GM18508 (cell line): ENCODE measurements around the gene KLHDC7B.
"Not testable (repeated sequence)": the region's sequence is repeated elsewhere in the genome, so short reads cannot be mapped to it uniquely, and the experiment has no call there.

Experiments
- ATAC-seq: cut with Tn5 transposase; IDR thresholded peaks from one replicate; pipeline ENCODE4 v1.9.1; 2021; ENCODE audit warnings: moderate number of reproducible peaks; ENCODE audit not compliant: insufficient read depth, unreplicated experiment

Gene KLHDC7B

DNA sequence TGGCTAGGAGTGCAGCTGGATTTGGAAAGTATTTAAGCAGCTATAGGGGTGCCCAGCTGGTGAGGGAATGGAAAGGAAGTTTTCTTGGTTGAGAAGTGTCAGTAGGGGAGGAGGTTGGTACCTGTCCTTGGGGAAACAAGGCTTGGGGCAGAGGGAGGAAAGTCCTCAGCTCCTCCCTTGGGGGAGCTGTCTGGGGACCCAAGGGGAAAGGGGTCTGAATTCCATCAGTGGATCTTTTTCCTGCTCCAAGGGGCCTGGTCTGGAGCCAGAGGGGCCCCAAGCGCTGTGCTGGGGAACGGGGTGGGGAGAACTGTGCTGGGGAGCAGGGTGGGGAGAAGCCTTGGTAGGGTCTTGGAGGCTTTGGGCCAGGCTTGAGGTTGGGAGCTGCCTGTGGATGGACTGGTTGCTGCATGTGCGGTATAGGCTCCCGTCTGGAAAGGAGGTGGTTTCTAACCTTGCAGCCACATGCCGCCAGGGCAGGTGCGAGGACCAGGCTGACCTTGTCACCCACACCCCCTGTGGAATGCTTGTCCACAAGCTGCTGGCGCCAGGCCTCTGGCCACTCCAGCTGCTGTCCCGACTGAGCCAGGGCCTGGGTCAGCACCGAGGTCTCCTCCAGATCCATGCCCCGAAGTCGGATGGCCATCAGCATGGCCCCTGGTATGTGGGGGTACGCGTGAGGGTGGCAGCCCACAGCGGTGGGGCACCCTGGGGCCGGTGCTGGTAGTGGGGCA lies 16.9 kb upstream of the KLHDC7B start:
- no peak for ATAC-seq

DNA sequence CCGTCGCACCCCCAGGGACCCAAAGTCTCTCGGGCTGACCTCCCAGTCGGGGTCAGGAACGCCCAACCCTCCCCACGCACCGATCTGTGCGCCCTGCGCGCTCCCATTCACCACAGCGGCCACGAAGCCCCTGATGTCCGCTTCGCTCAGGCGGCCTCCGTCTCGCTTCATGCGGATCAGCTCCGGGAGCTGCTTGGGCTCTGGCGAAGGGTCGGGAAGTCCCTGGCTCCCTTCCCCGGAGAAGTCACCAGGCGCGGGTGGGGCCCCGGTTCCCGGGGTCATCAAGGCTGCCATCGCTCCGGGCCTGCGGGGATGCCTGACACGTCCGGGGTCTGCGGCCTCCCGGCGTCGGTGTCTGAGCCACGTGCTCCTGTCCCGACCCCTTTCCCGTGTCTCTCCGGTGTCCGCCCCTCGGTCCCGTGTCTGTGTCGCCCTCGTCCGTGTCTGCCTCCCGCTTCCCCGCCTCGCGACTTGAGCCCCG lies 16.2 kb upstream of the KLHDC7B start:
- ATAC-seq, result no peak

DNA sequence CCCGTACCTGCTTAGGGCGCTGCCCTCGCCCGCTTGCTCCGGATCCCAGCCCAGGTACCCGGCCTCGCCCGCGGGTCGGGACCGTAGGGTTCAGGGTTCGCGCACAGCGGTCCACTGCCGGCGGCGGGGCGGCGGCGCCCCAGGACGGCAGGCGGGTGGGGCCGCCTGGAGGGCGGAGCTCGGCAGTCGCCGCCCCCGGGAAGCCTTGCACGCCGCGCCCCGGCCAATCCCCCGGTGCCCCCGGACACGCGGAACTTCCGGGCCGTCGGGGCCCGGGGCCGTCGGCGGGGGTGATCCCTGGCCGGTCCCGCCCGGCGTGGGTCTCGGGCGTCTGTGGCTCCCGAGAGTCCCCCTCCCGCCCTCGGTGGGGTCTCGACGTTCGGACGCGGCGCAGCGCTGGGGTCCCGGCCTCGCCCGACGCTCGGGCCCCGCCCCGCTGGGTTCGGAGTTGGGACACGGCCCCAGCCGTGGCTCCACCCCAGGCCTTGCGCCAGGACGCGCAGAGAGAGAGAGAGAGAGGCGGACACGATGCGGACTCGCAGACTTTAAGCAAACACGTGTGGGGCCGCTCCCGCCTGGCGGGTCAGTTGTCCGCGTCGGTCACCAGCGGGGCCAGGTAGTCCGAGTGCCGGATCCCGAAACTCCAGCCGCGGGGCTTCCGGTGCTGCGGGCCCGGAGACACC lies 15.7 kb upstream of the KLHDC7B start, which contains the start of gene TYMP:
TYMP (minus strand) TSS at position 116 of the 683 bp plus-strand sequence. CDS start 303 bp downstream, outside the sequence.
- ATAC-seq, result no peak

DNA sequence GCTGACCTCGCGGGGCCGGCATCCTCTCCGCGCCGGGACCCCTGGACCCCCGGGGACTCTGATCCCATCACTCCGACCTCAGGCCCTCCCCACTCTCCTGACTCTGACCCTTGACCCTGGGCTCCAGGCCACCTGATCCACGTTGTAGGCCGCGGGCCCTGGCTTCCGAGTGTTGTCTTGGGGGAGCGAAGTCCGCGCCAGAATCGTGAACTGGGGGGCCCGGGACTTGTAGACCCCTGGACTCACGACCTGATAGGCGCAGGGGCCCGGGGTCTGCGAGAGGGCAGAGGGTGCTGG lies 15.2 kb upstream of the KLHDC7B start:
- ATAC-seq, result no peak

DNA sequence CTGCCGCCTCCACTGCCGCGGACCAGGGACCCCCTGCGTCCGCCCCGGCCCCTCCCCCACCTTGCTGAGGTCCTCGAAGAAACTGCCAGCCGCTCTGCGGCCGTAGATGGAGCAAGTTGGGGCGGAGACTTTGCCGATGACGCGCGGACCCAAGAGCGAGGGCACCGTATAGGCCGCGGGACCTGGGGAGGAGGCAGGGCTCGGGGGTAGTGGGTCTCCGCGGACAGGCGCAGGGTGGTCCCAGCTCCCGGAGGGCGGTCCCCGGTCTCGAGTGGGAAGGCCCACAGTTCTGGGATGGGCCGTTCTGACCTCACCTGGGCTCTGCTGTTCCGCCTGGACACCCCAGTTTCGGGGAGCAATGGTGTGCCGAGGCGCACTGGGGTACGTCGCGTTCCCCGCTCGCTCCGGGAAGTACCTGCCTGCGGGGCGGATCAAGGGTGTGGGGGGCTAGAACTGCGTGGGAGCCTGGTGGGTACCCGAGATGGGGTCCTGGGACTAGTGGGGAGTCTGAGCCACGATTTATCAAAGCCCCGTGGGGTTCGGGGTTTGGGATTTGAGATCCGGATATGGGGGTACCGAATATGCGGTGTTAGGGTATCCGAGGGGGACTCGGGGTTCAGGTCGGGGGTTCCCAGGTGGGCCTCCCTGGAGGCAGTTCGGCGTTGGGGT lies 14.7 kb upstream of the KLHDC7B start:
- ATAC-seq, result no peak

DNA sequence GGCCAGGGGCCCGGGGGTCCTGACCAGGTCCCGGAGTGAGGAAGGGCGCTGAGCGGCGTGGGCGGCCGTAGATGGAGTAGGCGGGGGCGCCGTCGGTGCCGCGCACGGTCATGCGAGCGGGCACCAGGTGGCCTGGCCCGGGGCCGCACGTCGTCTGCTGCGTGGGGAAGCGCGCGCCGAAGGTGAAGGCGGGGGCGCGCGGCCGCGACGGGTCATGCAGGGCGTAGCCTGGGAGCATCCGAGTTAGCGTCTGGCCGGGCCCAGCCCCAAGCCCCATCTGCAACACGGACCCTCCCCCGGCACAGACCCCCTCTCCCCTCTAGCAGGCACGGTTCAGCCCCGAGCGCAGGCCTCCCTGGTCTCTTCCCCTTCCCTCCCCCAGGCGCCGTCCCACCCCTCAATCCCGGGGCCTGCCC lies 14.1 kb upstream of the KLHDC7B start:
- ATAC-seq, result no peak

DNA sequence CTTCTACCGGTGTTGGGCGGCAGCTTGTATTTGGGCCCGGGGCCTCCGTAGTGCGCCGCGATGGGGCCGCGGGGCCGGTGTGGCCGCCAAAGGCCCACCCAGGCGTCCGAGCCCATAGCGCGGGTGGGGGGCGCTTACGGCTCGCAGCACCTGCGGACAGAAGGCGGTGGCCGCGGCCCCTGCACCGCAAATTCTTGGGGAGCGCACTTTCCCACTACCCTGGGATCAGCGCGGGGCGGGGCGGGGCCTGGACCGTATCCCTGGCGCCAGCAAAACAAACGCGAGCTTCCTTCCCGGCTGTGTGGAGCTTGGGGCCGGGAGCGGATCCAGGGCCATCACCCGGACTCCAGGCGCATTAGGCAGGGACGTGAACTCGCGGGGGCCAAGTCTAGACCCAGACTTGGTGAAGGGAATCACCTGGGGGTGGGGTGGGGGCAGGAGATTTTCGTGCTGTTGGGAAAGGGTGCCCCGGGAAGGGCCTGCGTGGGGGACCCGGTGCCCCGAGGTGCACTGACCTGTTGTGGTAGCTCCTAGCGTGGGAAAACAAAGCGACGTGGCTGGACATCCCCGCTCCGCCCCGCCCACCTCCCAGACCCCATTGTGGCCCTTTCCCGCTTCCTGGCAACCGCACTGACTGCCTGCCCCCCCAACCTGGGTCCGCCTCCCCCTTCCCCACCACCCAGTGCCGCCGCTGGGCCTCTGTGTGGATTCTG lies 13.6 kb upstream of the KLHDC7B start:
- no peak for ATAC-seq

DNA sequence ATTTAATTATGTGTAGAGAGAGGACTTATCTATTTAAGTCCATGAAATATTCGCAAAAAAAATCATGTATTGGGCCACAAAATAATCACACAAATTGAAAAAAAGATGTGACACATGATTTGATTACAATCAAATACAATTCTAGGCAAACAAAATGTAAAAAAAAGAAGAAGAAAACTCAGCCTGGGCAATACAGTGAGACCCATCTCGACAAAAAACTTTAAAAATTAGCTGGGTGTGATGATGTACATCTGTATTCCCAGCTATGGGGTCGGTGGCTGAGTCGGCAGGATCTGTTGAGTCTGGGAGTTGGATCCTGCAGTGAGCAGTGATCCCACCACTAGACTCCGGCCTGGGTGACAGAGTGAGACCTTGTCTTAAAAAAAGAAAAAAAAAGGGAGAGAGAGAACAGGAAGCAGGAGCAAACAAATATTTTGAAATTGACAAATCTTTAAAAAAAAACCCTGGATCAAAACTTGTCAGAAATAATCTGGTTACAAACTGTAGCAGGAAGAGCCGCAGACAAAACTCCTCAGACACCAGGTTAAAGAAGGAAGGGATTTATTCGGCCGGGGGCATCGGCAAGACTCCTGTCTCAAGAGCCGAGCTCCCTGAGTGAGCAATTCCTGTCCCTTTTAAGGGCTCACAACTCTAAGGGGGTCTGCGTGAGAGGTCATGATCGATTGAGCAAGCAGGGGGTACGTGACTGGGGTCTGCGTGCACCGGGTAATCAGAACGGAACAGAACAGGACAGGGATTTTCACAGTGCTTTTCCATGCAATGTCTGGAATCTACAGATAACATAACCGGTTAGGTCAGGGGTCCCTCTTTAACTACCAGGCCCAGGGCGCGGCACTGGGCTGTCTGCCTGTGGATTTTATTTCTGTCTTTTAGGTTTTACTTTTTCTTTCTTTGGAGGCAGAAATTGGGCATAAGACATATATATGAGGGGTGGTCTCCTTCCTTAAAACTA lies 12.6 kb upstream of the KLHDC7B start:
- ATAC-seq, result no peak

DNA sequence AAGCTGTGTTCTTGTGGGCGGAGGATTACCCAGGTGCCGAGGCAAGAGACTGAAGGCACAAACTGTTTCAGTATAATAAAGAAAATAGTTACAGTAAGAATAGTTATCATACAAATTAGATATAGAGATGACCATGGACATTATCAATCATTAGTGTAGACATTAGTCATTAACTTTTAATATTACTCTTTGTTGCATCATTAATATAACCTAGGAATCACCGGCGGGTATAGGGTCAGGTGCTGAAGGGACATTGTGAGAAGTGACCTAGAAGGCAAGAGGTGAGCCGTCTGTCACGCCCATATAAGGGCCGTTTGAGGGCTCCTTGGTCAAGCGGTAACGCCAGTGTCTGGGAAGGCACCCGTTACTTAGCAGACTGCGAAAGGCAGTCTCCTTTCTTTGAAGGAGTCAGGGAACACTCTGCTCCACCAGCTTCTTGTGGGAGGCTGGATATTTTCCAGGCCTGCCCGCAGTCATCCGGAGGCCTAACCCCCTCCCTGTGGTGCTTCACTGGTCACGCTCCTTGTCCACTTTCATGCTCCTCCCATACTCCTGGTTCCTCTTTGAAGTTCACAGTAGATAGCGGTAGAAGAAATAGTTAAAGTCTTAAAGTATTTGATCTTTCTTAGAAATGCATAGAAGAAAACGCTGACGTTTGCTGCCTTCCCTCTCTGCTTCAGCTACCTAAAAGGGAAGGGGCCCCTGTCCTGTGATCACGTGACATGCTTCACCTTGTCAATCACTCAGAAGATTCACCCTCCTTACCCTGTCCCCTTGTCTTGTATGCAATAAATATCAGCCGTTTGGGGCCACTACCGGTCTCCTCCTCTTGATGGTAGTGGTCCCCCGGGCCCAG lies 11.6 kb upstream of the KLHDC7B start:
- not testable (repeated sequence) for ATAC-seq

DNA sequence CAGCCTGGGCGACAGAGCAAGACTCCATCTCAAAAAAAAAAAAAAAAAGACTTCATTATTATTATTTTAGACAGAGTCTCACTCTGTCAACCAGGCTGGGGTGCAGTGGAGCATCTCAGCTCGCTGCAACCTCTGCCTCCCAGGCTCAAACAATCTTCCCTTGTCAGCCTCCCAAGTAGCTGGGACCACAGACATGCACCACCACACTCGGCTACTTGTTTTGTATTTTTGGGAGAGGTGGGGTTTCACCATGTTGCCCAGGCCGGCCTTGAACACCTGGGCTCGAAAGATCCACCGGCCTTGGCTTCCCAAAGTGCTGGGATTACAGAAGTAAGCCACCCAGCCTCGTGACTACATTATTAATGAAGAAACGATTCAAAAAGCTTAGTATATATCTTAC lies 10.6 kb upstream of the KLHDC7B start:
- no peak for ATAC-seq

DNA sequence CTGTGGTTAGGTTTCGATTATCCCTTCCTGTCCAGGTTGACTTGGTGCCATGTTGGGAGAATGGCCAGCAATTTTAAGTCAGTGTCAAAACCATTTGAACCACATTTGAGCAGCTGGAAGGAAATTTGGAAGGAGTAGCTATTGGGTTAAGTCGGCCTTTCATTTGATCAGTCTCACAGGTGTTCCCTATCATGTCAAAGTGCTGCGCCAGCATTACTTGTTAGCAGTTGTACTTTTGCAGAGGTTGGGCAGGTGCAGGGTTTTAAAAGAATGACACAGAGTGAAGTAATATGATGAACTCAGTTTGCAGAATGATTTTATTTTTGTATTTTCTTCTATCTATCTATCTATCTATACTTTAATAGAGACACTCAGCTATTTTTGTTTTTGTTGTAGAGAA lies 9.5 kb upstream of the KLHDC7B start:
- no peak for ATAC-seq

DNA sequence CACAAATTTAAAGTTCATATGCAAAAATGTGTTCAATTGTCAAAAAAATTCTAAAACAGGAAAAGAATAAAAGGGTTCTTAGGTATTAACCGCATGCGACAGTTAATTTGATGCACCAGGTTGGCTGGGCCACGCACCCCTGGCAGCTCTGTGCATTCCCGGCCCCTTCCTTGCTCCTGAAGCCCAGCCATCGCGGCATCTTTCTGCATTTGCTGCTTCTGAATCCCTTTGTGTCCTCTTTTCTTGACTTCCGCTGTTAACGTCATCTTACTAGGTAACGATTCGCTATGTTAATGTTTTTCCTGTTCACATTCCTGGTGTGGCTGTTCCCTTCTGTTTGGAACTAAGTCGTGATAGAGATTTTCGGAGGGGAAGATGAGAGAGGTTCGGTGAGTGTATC lies 7.9 kb upstream of the KLHDC7B start:
- ATAC-seq, result no peak

DNA sequence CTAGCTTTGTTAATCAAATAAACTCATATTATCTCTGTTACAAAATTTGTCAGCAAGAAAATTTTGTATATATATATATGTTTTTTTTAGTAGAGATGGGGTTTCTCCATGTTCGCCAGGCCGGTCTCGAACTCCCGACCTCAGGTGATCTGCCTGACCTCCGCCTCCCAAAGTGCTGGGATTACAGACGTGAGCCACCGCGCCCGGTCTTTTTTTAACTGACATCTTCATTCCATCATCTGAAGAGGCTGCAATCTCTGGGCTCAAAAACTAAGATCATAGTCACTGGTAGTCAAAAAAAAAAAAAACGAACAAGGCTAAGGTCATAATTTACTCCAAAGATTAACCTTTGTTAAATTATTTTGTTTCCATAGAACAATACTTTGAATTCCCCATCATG lies 5.3 kb upstream of the KLHDC7B start:
- no peak for ATAC-seq

DNA sequence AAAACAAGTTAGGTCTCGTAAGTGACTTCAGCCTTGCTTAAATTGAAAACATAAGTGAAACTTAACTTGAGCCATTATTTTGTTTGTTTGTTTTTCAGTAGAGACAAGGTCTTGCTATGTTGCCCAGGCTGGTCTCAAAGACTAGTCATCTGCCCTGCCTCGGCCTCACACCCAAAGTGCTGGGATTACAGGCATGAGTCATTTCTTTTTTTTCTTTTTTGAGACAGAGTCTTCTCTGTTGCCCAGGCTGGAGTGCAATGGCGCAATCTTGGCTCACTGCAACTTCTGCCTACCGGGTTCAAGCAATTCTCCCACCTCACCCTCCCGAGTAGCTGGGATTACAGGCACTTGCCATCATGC lies 4.1 kb upstream of the KLHDC7B start:
- ATAC-seq, result not testable (repeated sequence)

DNA sequence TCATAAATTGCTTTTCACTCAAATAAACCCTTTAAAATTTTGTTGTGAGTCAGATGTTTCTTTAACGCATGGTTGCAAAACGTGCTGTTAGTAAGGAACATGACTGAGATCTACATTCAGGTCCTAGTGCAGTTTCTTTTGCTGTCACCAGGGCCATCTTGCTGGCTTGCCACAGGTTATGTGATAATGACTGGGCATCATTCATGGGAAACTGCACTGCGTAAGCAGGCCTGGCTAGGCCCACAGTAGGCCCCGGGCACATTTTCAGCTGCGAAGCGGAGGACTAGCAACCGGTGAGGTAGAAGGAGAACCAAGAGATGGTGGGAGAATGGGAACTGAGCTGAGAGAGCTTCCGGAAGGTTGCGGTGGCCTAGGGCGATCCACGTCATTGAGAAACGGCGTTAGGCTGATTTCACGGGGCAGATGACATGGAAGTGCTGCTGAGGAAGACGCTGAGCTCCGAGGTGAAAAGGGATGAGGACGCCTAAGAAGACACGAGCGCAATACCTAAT lies 3.2 kb upstream of the KLHDC7B start:
- no peak for ATAC-seq

DNA sequence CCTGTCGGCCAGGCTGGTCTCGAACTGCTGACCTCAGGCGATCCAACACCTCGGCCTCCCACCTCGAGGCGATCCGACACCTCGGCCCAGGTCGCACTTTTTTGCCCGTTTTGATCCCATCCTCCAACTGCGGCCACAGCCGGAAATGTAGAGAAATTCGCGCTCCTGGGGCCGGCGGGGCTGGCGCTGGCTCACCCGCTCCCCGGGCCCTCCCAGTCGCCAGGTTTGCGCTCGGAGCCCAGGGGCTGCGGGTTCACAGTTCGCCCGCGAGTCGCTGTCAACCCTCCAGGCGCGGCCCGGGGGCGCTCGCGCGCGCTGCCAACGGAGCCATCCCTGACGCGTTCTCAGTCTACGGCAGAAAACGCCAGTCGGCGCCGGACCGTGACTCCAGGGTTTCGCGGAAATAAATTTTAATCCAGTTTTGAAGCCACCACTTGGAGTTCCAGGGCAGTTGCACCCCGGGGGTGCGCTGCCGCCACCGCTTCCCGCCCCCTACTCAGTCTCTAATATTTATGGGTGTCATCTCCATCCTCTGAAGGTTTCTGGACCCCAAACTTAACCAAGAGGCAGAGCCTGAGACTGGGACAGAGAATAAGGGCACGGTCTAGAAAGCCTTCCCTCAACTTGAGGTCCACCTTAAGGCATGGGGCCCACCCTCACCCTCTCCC lies 1.5 kb upstream of the KLHDC7B start:
- no peak for ATAC-seq

DNA sequence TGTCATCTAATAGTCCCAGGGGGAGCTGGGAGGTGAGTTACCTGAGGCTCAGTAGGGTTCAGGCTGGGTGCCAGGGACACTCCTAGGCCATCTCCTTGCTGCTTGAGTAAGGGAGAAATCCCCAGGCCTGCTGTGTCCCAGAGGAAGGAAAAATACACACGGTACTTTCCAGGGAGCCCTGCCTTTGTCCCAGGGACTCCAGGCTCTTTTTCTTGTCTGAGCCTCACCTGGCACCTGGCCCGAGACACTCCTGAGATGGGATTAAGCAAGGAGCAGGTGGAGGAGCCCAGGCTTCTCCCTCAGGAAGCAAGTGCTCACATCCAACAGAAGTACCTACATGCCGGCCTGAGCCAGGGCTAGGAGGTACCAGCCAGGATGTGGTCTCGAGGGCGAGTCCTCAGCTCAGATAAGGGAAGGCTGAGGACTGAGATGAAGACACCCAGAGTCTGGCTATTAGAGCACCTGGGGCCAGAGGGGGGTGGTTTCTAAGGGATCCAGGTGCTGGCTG lies 899 bp upstream of the KLHDC7B start:
- no peak for ATAC-seq
